ENCODE measurements around the gene SLC25A13.
"Not testable (repeated sequence)": the region's sequence is repeated elsewhere in the genome, so short reads cannot be mapped to it uniquely, and the experiment has no call there.

Gene SLC25A13

GRCh38 chr7:96321658-96322372 lies at the start of gene SLC25A13:
TSS of gene SLC25A13 (minus strand) at chr7:96322098. CDS start at chr7:96321956, 142 bp downstream.
- DNase-seq = peak; percentile 60

- not testable (repeated sequence) for DNase-seq
These were observed 44.0 kb upstream of the SLC25A13 start for GRCh38 chr7:96365916-96366315.

- DNase-seq = no peak
These were observed 39.4 kb upstream of the SLC25A13 start for GRCh38 chr7:96361116-96361857.

GRCh38 chr7:96359876-96360275 lies 38.0 kb upstream of the SLC25A13 start:
- no peak for DNase-seq

- DNase-seq = not testable (repeated sequence)
These were observed 36.5 kb upstream of the SLC25A13 start for GRCh38 chr7:96358236-96358971.

- DNase-seq = no peak
These were observed 34.1 kb upstream of the SLC25A13 start for GRCh38 chr7:96355990-96356506.

- no peak for DNase-seq
These were observed 33.0 kb upstream of the SLC25A13 start for GRCh38 chr7:96354881-96355280.

- DNase-seq = no peak
These were observed 27.7 kb upstream of the SLC25A13 start for GRCh38 chr7:96349572-96349971.

GRCh38 chr7:96347471-96347870 lies 25.6 kb upstream of the SLC25A13 start:
- no peak for DNase-seq

GRCh38 chr7:96346293-96346953 lies 24.5 kb upstream of the SLC25A13 start:
- DNase-seq = no peak

GRCh38 chr7:96344236-96344635 lies 22.3 kb upstream of the SLC25A13 start:
- DNase-seq = no peak

GRCh38 chr7:96342049-96342448 lies 20.2 kb upstream of the SLC25A13 start:
- no peak for DNase-seq

GRCh38 chr7:96337519-96337918 lies 15.6 kb upstream of the SLC25A13 start:
- DNase-seq = no peak

GRCh38 chr7:96332325-96332724 lies 10.4 kb upstream of the SLC25A13 start:
- no peak for DNase-seq

- DNase-seq = no peak
These were observed 9.9 kb upstream of the SLC25A13 start for GRCh38 chr7:96331775-96332174.

- DNase-seq = no peak
These were observed 9.3 kb upstream of the SLC25A13 start for GRCh38 chr7:96331233-96331632.

GRCh38 chr7:96330193-96330592 lies 8.3 kb upstream of the SLC25A13 start:
- DNase-seq = no peak

- no peak for DNase-seq
These were observed 7.3 kb upstream of the SLC25A13 start for GRCh38 chr7:96329241-96329640.

GRCh38 chr7:96328016-96328415 lies 6.1 kb upstream of the SLC25A13 start:
- no peak for DNase-seq

- DNase-seq = no peak
These were observed 5.5 kb upstream of the SLC25A13 start for GRCh38 chr7:96327429-96327828.

GRCh38 chr7:96326752-96327151 lies 4.9 kb upstream of the SLC25A13 start:
- DNase-seq = not testable (repeated sequence)

GRCh38 chr7:96322847-96323461 lies 1.1 kb upstream of the SLC25A13 start:
- DNase-seq = no peak

- DNase-seq = no peak
These were observed 436 bp upstream of the SLC25A13 start for GRCh38 chr7:96322373-96322695.
